HepG2 (cell line): ENCODE results near the gene PTK7.

ENCODE experiments used
- CREB1 ChIP-seq, 2 experiments: fragments of 450-650 bp in 1 of 2; IDR thresholded peaks; 2 replicates each; pipeline ENCODE4 v1.6.1; 2016 to 2017; ENCODE audit warnings: control low read depth in 1 of 2, mild to moderate bottlenecking in 1 of 2, missing compliant biosample characterization in 1 of 2, missing genetic modification characterization in 1 of 2
- EZH2 ChIP-seq: conservative IDR thresholded peaks from 2 replicates; pipeline ENCODE4 v1.6.1; 2012; ENCODE audit warnings: mild to moderate bottlenecking, low read depth, low read length, moderate library complexity
- MEF2D ChIP-seq: sonication (generic); formaldehyde crosslinking; IDR thresholded peaks from 2 replicates; pipeline ENCODE4 v1.5.1; 2020; ENCODE audit warnings: mild to moderate bottlenecking, missing genetic modification reagents
- RAD21 ChIP-seq: fragments of 450-650 bp; formaldehyde crosslinking; IDR thresholded peaks from 2 replicates; pipeline ENCODE4 v1.5.0; 2020; ENCODE audit warnings: mild to moderate bottlenecking
- RNF2 ChIP-seq: fragments of 450-650 bp; conservative IDR thresholded peaks from 2 replicates; pipeline ENCODE4 v1.6.1; 2016; ENCODE audit warnings: low read depth
- ZFP82 ChIP-seq: sonication (generic); formaldehyde crosslinking; IDR thresholded peaks from 2 replicates; pipeline ENCODE4 v1.5.1; 2020; ENCODE audit warnings: mild to moderate bottlenecking, missing genetic modification reagents, borderline replicate concordance
- TF ChIP-seq, protein P1 (sequence below): sonication (generic); formaldehyde crosslinking; IDR thresholded peaks from 2 replicates; pipeline ENCODE4 v1.5.0; 2020; ENCODE audit warnings: mild to moderate bottlenecking, missing genetic modification reagents, moderate library complexity

DNA sequence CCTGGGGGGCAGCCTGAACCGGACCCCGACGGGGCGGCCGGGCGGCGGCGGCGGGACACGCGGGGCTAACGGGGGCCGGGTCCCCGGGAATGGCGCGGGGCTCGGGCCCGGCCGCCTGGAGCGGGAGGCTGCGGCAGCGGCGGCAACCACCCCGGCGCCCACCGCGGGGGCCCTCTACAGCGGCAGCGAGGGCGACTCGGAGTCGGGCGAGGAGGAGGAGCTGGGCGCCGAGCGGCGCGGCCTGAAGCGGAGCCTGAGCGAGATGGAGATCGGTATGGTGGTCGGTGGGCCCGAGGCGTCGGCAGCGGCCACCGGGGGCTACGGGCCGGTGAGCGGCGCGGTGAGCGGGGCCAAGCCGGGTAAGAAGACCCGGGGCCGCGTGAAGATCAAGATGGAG is 95.6 kb downstream of the PTK7 start:
- TF ChIP-seq EZH2 (no peak), CREB1 (IDR thresholded peaks at IDR 0.05) (no peak), CREB1 (CRISPR knock-in tag; IDR thresholded peaks at IDR 0.05) (no peak), MEF2D (no peak), ZFP82 (CRISPR knock-in tag) (no peak), RAD21 (CRISPR knock-in tag) (no peak), RNF2 (no peak)
- TF ChIP-seq, protein P1, sequence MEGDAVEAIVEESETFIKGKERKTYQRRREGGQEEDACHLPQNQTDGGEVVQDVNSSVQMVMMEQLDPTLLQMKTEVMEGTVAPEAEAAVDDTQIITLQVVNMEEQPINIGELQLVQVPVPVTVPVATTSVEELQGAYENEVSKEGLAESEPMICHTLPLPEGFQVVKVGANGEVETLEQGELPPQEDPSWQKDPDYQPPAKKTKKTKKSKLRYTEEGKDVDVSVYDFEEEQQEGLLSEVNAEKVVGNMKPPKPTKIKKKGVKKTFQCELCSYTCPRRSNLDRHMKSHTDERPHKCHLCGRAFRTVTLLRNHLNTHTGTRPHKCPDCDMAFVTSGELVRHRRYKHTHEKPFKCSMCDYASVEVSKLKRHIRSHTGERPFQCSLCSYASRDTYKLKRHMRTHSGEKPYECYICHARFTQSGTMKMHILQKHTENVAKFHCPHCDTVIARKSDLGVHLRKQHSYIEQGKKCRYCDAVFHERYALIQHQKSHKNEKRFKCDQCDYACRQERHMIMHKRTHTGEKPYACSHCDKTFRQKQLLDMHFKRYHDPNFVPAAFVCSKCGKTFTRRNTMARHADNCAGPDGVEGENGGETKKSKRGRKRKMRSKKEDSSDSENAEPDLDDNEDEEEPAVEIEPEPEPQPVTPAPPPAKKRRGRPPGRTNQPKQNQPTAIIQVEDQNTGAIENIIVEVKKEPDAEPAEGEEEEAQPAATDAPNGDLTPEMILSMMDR (CRISPR knock-in tag), result no peak
